Stimulated activated CD8-positive, alpha-beta memory T cell treated with anti-CD3 and anti-CD28 coated beads, Interleukin-7, amount 100 ng/mL, for 1 hour (primary cell): ENCODE measurements around the gene AKAP6.

ENCODE experiments used
- DNase-seq, 2 donors: peaks; one replicate each; pipeline ENCODE4 v3.0.0-alpha.2; 2020; ENCODE audit warnings: low read depth in 2 of 2

Gene AKAP6

DNA sequence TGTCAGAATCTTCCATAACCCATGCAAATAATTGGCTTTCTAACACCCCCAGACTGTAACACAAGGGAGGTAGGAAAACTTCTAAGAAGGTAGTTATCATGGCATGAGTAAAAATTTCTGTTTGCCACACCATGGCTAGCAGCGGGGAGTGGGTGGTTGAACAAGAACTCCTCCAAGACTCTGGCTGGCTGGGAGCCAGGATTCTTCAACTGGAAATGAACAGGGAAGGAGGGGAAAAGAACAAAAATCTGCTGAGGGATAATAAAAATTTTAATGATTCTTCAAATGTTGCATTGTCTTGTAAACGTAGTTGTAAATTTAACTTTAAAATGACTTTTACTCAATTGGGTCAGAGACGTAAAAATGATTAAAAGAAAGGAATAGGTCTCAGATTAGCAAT is 78.9 kb downstream of the AKAP6 start:
- DNase-seq: no peak

DNA sequence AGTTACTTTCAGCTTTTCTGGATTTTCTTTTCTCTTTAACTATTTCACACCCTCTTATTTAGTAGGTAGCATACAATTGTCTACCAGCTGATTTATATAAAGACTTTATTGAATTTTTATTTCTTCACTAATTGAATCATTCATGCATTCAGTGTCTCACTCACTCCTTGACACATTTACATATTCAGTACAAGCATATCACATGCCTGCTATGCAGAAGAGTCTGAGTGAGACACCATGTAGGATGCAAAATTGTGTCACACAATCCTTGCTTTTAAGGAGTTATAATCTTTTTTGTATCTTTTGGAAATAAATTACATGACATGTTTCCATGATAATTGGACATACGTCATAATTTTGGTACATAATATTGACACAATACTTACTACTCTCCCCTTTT is 83.0 kb downstream of the AKAP6 start:
- no peak for DNase-seq

DNA sequence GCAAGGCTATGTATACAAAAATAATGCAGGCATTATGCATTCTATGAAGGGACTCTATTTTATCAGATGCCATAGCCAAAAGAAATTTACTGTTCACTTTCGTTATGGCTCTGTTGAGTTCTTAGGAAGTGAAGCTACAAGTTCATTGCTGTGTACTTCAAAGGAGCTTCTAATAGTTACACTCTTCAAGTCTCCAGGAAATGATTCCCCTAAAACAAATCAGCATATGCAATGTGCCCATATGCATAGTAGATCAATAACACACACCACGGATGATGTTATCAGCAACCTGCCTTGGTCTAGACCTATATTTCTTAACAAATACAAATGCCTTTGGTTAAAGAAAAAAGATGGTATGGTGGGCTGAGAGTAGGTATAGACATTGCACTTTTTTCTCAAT is 83.4 kb downstream of the AKAP6 start:
- DNase-seq: no peak

DNA sequence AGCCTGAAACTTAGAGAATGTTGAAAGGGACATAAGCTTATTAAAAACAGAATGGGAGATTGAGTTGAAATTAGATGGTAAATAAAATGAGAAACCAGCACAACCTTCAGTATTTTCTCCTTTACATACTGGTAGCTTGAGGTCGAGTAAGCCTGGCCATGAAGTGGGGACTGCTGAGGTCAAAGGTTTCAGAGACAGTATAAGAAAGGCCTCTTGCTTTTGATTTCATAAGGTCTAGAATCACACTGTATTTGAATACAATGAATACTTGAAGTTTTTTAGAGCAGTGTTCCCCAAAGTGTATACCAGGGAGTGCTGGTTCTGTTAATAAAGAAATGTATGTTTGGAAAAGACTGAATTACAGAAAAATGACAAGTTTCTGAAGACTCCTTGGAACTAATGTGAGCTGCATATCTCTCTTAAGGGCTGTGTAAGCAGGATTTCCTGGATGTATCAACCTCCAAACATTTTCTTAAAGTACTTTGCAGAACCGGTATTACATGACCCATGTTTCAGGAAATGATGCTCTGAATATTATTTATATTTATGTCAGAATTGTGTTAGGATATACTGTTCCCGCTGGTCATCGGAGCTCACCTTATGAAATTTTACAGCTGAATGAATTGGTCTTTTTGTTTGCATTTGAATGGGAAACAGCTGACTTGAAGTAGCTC is 85.0 kb downstream of the AKAP6 start:
- DNase-seq: no peak

DNA sequence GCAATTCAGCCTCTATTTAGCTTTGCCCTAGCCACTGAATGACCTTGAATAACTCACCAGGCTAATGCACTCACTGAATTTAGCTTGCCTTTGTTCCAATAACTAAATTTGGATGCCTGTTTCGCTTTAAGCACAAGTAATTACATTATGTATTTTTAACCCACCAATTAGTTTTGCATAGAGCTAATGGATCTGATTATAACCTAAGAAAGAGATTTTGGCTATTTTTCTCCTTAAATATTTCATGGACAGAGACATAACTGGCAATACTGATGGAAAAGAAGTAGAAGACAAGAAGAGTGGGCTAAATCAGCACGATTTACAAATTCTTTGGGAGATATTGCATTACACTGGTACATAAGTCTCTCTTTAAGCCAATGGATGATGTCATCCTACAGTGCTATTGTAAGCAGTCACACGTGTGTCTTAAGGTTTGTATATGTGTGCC is 85.7 kb downstream of the AKAP6 start:
- no peak for DNase-seq

DNA sequence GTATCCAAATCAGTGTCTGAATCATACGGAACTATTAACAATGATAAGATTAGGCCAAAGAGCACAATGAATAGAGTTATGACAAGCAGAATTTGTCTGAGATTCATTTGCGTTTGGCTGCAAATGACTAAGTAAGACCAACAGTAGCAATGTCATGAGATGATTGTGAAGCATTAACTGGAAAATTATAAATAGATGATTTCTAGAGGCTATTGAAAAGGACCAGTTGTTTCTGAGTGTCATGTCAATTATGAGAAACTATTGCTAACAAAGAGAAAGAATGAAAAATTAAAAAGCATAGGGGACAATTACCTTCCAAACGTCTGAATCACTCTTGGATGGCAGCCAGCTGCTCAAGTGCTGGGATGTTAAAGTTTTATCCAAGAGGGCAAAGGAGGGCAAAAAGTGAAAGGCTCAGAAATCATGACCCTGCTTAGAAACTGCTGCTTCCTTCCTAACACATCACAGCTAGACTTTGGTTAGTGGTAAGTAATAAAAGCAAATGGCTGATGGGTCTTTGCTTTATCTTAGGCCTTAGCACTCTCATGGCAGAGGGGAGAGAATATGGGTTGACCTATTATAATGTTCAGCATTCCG is 89.0 kb downstream of the AKAP6 start:
- no peak for DNase-seq

DNA sequence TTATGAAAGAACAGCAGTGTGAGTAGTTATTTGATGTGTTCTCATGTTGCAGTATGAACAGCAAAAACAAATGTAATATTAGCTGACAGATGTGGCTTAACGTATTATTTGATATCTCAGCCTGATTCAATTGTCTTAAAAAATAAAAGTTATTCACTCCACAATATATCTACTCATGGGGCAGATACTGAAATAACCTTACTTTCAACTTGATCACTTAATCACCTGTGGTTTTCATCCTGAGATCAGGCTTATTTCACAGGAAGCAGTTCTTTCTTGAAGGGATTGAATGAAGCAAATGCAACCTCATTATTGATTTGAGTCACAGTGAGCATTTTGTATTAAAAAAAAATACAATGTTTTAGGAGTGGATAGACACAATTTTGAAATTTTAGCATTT is 90.3 kb downstream of the AKAP6 start:
- no peak for DNase-seq

DNA sequence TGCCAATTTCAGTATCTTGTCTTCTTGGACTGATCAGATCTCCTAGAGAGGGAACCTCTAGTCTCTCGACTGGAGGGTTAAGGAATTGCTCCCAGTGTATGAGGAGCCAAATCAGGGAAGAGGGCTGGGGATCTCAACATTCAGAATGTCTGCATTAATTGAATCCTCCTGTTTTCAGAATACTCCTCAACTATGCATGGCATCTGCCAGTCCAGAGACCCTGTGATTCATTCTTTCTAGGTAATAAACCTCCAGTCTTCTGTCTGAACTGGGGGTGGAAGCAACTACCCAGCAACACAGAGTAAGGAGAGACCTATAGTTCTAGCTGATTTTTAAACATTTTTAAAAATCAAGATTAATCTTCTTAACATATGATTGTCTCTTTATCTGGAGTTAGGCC is 92.7 kb downstream of the AKAP6 start:
- no peak for DNase-seq

DNA sequence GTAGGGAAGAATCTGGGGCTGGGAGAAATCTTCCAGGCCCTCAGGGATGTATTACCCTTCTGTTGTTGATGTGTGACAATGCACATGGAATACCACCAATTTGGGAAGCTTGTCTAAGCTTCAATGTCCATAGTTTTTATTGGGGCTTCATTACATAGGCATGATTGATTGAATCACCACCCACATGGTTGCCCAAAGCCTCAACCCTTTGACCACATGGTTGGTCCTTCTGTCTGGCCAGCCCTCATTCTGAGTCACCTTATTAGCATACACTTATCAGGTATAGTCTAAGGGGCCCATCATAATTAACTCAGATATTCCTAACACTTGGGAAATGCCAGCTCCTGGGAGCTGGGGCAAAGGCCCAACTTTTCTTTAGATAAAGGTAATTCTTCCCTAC is 93.3 kb downstream of the AKAP6 start:
- DNase-seq: no peak

DNA sequence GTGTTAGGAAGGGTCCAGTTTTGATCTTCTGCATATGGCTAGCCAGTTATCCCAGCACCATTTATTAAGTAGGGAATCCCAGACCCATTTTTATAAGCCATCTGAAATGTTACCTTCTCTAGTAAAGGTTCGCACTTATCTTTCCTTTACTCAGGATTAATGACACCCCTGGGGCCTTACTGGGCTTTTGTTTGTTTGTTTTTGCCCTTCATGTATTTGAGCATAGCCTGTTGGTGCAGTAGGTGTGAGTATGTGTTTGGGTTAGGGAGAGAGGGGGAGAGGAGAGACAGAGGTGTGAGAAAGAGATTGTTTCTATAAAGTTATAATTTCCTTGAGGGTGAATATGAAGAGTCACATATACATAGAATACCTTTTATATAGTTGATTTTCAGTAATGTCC is 96.9 kb downstream of the AKAP6 start:
- no peak for DNase-seq

DNA sequence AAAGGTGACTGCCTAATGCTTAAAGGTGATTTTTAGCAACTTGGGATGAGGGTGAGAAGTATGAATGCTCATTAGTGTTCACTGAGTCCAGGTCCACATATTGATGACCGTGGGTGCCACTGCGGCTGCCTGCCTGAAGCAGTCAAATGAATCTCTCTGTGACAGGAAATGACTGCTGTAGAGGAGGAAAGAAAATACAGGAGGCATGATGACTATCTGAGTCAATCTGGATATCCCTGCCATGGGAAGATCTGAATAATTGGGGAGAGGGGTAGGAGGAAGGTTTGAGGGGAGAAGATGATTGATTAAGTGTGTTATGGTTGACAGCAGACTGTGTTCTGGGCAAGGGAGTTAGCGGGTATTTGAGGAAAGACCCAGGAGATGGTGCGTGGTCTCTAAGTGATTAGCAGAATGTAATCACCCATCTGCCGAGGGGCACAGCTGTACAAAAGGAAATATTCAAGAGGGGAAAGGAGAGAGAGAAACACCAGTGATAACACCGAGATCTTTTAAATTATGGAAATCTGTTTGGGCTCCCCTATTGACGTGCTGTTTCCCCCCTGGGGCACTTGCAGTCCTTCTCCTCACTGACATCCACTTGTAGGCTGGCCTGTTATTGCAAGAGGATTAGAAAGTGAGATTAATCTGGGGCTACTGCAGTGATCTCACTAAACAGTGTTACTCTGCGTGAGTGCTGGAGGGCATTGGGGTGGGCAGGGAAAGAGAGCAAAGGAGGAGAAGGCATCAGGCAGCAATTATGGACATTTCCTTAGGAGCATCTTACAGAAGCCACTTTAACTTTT is 97.7 kb downstream of the AKAP6 start:
- no peak for DNase-seq

DNA sequence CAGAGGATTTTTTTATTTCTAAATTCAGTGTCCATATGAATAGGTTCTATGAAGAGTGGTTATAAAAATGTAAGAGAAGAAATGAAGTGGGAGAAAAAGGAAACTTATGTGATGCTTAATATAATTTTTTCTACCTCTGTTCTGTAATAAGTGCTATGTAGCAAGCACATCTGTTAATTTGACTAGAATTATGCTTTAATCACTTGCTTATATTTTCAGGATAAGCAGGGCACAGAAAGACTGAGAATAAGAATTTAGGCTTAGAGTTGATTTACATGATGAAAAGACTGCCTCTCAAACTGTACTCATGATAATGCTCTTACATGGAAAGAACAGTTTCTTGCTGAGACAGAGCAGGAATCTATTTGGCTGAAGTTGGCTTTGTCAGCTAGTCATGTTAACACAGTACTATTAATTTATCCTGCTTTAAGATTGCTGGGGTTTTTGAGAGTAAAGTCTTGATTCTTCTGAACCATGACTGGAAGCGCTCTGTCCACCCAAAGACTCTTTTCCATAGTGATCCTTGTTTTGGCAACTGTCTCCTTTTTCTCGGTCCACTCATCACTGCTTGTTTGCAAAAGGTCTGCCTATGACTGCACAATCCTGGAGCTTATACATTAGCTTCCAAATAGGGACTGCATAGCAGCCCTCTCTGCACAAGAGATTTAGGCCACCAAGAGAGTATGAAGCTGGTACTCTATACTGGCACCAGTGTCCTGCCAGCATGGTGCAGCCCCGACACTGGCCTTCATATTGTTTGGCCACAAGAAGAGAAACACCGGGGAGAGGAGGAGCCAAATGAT is 98.8 kb downstream of the AKAP6 start:
- no peak for DNase-seq

DNA sequence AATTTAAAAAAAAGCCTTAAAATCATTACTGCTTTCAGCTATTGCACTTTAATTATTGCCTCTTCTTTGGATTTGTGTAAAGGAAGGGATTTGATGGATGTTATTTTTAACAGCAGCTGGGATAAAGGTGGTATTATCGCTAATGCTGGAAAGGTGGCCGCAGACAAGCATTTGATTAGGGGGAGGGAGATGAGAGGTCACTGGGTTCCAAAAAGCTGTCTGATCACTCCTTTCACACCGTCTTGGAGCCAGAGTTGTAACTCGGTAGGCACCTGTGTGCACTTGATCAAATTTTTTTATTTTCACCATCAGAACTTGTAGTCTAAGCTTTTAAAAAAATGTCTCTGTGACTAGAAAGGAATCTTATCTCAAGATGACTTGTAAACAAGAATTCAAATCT is 99.8 kb downstream of the AKAP6 start:
- DNase-seq: no peak

DNA sequence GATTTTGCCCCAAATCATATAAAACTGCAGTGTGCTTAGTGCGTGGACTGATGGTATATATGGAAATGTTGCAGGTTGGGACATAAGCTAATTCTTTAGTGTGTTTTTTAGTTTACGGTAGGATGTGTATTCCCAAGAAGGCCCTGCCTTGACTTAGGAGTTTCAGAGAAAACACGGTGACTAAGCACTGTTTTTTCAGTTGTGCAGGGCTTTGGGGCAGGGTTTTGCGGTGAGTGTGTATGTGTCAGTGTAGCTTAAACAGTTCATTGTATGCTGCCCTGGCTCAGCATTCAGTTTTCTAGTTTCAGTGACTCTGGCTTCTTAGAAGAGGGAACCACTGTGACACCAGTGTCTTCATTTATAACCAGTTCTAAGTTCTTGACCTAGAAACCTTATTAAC is 101.2 kb downstream of the AKAP6 start:
- no peak for DNase-seq

DNA sequence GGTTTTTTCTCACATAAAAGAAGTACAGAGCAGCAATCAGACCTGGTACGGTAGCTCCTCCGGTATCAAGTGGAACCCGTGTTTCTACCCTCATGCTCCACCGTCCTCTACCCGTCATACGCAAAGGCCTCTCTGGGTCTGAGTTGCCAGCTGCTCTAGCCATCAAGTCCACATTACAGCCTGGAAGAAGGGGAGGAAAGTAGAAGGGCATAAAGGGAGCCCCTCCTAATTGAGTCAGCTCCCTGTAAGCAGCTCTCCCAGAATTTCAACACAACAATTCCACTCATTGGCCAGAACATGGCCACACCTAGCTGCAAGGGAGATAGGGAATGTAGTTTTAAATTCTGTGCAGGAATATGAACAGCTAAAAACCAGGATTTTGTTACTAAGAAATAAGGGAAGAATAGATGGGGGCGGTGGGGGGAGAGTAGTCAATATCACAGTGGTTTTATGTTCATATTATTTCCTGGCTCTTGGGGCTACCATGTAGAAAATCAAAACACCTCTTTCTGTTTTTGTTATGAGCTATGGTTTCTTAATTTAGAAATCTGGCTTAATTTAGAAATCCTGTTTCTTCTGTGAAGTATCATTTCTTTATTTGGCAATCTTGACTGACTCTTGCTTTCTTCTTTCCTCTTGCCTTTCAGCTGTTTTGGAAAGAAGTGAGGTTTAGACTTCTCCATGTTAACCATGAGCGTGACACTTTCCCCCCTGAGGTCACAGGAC is 103.9 kb downstream of the AKAP6 start:
- no peak for DNase-seq

DNA sequence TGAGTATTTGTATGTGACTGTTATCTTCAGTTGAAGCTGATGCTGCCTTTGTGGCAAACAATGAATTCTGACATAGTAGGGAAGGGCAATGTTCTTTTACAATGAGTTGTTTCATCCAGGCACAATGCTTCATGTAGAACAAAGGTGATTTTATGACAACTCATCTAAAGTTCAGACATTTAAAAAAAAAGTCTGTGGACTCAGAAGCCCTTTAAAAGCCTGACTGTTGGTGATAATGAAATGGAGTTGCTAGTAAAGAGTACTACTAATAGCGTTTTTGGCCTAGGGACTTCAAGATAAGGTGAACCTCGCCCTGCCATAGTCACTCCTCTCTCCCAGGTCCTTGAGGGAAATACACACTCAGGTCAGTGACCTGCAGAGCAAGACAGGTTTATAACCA is 105.1 kb downstream of the AKAP6 start:
- no peak for DNase-seq

DNA sequence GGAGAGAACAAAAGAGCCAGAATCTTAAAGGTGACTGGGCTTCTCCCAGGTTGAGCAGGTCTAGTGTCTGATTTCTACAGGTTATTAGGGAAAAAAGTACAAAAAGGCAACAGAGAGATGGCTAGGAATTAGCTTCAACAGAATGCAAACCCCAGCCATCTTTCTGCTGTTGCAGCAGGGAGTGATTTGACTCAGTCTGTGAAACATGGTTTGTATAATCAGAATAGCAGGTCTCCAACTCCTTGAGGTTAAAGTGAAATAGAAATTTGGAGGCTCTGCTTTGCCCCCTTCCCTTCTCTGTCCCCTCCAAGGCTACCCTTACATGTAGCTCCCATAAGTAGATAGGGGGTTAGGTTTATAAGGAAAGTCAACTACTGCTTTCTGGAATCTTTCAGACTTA is 105.8 kb downstream of the AKAP6 start:
- no peak for DNase-seq

DNA sequence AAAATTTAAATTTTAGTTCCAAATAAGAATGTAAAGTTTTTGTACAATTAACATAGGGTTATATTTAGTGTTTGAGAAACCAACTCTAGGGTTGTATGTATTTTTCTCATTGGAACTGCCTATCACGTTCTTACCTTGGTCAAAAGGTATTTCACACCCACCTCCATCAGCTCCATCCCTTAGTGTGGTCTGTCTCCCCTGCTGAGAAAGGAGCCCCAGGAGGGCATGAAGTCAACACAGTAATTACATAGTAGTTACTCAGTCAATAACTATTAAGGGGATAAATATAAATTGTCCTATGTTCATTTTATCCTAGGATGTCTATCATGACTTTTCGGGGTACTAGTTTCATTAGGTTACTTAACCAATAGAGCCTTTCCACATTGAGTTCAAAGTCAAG is 106.3 kb downstream of the AKAP6 start:
- no peak for DNase-seq

DNA sequence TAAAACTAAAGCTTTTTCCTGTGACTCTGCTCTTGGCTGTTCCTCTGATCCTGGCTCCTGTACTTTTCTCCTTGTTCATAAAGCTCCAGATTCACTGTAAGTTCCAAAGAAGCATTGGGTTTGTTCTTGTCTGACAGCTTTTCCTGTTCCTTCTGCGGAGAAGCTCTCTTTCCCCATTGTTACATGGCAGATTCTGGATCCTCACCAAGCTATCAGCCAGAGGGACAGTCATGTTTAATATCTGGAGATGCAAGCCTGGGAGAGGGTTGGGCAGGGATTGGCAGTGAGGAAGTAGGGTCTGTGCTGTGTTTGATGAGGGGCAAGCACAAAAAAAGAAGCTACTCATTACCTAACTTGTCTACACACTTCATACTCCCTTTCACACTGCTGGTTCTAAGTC is 107.9 kb downstream of the AKAP6 start:
- DNase-seq: no peak

DNA sequence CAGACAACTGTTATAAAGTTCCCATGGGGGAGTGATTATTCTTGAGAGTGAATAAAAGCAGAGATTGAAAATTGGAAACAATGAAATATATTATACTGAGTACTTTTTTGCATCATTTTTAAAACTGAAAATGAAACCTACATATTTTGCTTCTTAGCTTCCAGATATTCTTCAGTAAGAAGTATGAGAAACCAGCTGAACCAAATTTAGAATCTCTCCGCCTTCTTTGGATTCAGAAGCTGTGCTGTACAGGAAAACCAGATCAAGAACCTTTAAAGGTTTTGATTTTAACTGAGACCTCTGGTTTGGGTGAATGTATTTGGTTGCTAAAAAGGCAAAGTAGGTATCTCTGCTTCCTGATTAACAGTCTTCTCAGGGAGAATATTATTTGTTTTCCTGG is 109.4 kb downstream of the AKAP6 start:
- no peak for DNase-seq

DNA sequence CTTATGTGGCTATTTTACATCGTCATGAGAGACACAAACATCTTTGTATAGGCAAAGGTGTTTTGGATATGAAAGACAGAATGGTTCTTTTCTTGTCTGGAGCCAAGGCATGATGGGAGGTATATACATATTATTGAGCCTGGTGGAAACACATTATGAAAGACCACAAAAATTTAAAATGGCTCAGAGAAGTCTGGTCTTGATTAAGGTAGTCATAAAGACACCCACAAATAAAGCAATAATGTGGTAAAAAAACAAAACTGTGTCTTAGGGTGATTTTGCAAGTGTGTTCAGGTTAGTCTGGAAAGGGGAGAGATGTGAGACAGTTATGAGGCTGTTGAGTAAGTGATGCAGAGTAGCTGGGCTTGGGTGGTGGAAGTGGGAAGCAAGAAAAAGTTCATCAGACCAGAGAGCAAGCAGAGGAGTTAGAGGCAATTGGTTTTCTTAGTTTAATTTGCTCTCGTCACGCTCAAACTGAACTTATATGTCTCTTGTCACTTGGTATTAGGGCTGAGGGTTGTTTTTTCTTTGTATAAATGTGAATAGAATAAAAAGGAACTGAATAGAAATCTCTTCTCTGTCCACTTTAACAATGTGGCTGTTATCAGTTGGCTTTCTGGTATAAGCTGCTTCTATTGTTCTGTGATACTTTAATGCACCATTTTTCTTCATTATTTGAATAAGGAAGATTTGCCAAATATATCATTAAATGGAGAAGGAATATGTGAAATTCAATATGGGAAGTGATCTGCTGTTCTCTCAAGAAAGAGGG is 115.0 kb downstream of the AKAP6 start:
- DNase-seq: no peak
